GM18873 (cell line): Measurements from ENCODE around the gene OR5H15.
"Not testable (repeated sequence)": the region's sequence is repeated elsewhere in the genome, so short reads cannot be mapped to it uniquely, and the experiment has no call there.

Experiments
- ATAC-seq: cut with Tn5 transposase; IDR thresholded peaks from one replicate; pipeline ENCODE4 v1.9.1; 2021; ENCODE audit warnings: mild to moderate bottlenecking, moderate library complexity, moderate number of reproducible peaks; ENCODE audit not compliant: unreplicated experiment, low FRiP score

Gene OR5H15

DNA sequence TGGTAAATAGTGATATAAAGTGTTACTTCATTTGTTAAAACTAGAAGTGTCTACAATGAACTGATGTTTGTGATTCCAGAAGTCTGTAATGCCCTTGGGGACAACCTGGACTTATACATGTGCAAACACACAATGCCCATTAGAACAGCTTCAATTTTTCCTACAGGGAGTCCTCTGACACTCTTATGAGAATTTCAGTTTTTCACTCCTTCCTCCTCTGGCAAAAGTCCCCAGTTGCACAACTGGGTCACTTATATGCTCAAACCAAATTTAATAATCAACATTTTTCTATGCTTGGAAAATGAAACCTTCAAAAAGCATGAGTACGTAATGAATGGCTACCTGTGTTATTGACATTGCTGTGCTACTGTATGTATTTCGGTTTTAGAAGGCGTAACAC is at the start of gene OR5H15:
Gene OR5H15 (plus strand): TSS at position 301 of the 400 bp plus-strand sequence. CDS start 2,004 bp downstream, outside the sequence.
- no peak for ATAC-seq

DNA sequence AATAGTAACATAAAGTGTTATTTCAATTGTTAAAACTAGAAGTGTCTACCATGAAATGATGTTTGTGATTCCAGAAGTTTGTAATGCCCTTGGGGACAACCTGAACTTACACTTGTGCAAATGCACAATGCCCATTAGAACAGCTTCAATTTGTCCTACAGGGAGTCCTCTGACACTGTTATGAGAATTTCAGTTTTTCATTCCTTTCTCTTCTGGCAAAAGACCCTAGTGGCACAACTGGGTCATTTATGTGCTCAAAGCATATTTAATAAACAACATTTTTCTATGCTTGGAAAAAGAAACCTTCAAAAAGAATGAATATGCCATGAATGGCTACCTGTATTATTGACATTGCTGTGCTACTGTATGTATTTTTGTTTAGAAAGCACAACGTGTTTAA is 36.1 kb upstream of the OR5H15 start, which contains the start of gene OR5H1:
Gene OR5H1 (plus strand): TSS at position 301 of the 400 bp plus-strand sequence. CDS start 1,977 bp downstream, outside the sequence.
- no peak for ATAC-seq

DNA sequence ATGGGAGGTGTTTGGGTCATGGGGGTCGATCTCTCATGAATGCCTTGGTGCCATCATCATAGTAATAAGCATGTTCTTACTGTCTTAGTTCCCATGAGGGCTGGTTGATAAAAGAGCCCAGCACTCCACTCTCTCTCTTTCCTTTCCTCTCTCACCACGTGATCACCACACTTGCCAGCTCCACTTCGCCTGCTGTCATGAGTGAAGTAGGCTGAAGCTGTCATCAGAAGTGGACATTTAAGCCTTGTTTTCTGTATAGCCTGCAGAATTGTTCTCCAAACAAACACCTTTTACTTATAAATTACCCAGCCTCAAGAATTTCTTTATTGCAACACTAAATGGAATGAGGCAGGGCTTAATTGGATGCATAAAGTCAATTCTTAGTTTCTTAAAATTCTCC is 29.9 kb upstream of the OR5H15 start:
- ATAC-seq: no peak

DNA sequence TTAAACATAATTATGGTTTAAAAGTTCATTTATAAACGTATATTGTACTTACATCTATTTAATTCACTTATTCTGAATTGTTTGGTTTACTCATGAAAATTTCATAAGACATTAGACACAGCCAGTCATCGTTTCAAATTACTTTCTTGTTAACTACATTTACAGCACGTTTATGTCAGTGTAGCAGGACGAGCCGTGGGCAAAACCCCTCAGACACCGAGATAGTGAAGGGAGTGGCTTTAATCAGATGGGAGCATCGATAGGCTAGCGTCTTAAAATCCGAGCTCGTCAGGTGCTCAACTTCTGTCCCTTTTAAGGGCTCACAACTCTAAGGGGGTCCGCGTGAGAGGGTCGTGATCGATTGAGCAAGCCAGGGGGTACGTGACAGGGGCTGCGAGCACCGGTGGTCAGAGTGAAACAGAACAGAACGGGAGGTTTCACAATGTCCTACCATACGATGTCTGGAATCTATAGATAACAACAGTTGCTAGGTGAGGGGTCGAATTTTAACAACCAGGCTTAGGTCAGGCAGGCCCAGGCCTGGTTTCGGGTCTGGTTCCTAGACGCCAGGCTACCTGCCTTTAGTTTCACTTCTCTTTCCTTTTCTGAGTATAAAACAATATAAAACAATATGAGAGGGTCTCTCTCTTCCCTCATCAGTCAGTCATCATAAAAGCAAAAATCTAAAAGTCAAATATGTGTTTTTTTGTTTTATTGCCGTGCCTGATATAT is 28.5 kb upstream of the OR5H15 start:
- ATAC-seq: not testable (repeated sequence)

DNA sequence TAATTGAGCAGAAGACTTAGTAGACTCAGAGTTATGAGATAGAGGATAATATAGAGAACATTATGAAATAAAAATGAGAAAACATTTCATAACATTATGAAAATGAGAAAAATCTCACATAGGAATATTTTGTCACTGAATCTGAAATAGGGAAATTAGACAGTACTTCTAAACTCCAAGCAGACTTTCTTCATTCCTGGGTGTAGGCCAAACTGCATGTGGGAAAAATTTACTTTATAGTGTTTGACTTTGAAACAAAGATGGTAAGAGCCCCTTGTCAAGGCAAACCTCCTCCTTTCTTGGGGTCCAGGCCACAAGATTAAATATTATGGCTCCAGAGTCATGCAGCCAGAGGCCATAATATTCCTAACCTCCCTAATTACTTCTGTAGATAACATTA is 26.0 kb upstream of the OR5H15 start:
- ATAC-seq: no peak

DNA sequence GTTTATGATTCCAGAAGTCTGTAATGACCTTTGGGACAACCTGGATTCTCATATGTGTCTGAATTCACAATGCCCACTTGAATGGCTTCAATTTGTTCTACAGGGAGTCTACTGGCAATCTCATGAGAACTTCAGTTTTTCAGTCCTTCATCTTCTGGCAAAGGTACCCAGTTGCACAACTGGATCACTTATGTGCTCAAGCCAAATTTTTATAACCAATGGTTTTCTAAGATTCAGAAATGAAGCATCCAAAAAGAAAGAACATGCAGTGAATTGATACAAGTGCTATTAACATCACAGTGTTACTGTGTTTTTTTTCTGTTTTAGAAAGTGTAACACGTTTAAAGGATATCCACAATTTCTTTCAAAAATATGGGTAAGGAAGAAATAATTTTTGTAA is 19.3 kb upstream of the OR5H15 start, which contains the start of gene OR5H14:
Gene OR5H14 (plus strand): TSS at position 301 of the 400 bp plus-strand sequence. CDS start 1,907 bp downstream, outside the sequence.
- no peak for ATAC-seq

DNA sequence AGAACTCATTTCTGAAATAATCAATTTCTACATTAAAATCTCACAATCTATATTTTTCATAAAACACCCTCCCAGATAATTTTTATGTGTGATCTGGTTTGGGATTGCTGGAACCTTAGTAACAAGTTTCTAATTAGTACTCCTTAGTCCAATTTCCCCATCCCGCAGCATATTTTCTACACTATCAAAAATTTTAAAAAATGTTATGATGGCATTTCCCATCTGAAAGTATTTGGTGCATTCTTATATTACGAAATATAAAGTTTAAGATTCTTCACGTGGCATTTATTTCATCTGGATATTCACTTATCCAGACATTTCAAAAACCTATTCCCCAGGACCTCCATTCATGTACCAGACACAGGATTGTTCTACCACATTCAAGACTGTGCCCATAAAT is 17.7 kb upstream of the OR5H15 start:
- no peak for ATAC-seq

DNA sequence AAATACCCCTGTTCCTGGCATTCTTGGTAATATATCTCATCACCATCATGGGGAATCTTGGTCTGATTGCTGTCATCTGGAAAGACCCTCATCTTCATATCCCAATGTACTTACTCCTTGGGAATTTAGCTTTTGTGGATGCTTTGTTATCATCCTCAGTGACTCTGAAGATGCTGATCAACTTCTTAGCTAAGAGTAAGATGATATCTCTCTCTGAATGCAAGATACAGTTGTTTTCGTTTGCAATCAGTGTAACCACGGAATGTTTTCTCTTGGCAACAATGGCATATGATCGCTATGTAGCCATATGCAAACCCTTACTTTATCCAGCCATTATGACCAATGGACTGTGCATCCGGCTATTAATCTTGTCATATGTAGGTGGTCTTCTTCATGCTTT is 17.0 kb upstream of the OR5H15 start:
- not testable (repeated sequence) for ATAC-seq

DNA sequence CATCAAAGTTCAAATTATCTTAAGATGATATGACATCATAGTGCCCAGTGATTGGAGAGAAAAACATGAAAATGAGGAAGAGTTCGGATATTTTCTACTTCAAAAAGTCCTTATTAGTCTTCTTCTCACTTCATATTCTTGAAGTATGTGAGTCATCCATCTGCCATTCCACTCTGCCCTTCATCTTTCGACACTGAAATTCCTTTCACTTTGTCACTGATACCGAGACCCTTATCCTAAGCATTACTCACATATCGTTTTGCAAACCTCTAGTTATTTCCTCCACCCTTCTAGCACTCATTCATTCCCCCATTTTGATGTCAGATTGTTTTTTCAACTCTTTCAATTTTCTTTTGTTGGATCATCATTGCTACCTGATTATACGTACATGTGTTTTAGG is 15.3 kb upstream of the OR5H15 start:
- ATAC-seq: no peak

DNA sequence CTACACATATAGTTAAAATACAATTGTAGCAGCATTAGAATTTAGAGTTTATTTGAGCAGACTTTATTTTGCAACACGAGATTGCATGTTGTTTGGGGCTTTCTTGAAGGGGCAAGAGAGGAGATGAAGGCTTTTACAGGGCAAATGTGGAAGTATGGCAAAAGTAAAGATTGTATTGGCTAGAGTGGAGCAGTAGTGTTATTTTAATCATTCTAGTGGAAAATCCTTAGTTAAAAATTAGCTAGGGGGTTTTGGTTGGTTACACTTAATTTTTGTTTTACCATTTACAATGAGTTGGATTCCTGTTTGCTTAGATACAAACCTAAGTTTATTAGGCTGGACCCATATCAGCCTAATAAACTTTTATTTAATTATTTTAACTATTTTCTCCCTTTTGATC is 4.6 kb downstream of the OR5H15 start:
- ATAC-seq: no peak

DNA sequence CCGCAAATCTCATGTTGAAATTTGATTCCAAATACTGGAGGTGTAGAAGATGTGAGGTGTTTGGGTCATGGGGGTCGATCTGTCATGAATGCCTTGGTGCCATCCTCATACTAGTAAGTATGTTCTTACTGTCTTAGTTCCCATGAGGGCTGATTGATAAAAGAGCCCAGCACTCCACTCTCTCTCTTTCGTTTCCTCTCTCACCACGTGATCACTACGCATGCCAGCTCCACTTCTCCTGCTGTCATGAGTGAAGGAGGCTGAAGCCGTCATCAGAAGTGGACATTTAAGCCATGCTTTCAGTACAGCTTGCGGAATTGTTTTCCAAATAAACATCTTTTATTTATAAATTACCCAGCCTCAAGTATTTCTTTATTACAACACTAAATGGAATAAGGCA is 6.1 kb downstream of the OR5H15 start:
- ATAC-seq: no peak

DNA sequence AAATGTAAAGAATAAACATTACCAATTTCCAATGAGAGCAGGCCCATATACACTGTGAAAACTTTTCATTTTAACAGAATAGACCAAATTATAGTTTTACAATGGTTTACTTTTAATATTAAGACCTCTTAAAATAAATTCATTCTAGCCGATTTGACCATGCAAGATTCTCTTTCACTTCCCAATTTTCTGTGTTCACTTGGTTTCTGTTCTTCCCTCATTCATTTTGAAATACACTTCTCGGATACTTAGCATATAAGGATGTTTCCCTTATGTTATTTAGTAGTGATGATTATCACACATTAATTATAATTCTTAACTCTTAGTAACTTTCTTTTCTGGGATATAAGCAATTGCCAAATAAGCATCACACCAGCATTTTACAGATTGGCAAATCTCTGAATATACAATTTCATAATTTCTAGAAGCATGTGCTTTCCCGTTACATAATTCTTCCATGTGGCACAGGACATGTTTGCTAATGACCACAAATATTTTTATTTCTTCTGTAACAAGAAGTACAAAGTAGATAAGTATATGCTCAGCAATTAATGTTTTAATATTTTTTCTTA is 13.9 kb downstream of the OR5H15 start:
- no peak for ATAC-seq

DNA sequence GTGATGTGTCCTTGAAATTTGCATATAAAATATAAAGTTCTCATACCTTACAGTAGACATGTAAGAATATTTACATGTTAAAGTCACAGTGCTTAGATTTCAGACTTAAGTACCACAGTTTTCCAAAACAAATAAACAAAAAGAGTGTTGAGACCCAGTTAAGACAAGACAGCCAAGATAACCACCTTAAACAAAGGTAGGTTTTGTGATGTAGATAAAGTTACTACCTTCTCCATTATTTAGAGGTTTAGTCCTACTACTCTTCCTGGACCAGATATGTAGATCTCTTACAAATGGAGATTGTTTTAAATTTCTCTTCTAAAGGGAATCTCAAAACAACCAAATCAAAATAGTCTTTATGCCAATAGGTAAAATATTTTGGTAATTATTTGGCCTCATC is 15.7 kb downstream of the OR5H15 start:
- no peak for ATAC-seq

DNA sequence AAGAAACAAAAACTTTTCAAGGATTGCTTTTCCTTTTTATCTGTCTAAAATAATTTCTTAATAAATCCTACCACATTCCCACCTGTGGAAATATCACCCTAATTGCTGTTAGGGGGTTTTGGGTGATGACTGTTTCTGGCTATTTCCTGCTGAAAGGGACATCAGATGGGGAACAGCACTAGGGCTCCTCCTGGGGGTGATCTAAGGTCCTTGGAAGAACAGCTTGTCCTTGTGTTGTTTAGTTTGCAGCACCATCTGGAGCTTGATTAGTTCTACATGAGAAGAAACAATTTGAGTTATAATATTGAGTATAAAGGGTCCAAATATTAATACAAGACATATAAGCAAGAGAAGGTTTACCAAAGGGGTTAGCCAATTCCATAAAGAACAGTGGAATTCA is 18.7 kb downstream of the OR5H15 start:
- ATAC-seq: no peak

DNA sequence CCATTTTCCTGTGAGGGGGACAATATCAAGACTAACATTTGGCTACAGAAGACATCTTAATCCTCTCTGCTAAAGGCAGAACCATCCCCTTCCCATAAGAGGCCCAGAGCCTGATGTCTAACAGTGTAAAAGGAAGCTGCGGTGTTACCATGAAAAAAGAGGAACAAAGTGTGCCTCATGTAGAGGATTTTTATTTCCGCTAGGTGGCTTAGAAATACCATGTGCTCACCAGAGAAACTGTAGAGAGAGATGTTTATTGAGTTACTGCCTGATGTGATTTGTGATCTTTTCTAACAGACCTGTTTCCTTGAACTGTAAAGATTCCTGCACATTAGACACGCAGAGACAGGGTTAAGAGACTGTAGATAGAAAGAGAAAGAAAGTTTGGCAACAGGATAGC is 22.0 kb downstream of the OR5H15 start:
- ATAC-seq: peak; percentile 87

DNA sequence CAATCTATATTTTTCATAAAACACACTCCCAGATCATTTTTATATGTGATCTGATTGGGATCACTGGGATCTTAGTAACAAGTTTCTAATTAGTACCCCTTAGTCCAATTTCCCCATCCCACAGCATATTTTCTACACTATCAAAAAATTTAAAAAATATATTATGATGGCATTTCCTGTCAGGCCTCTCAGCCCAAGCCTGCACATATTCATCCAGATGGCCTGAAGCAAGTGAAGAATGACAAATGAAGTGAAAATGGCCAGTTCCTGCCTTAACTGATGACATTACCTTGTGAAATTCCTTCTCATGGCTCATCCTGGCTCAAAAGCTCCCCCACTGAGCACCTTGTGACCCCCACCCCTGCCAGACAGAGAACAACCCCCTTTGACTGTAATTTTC is 24.4 kb downstream of the OR5H15 start:
- not testable (repeated sequence) for ATAC-seq

DNA sequence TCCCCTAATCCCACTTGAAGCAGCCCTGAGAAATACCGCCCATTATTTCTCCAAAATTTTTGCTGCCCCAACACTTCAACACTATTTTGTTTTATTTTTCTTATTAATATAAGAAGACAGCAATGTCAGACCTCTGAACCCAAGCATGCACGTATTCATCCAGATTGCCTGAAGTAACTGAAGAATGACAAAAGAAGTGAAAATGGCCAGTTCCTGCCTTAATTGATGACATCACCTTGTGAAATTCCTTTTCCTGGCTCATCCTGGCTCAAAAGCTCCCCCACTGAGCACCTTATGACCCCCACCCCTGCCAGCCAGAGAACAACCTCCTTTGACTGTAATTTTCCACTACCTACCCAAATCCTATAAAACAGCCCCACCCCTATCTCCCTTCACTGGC is 29.8 kb downstream of the OR5H15 start:
- not testable (repeated sequence) for ATAC-seq

DNA sequence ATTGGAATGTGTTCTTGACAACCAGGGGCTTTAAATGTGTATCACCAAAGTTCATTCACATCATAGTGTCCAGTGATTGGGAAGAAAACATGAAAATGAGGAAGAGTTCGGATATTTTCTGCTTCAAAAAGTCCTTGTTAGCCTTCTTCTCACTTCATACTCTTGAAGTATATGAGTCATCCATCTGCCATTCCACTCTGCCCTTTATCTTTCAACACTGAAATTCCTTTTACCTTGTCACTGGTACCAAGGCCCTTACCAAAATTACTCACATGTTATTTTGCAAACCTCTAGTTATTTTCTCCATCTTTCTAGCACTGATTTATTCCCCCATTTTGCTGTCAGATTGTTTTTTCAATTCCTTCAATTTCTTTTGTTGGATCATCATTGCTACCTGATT is 32.5 kb downstream of the OR5H15 start:
- no peak for ATAC-seq

DNA sequence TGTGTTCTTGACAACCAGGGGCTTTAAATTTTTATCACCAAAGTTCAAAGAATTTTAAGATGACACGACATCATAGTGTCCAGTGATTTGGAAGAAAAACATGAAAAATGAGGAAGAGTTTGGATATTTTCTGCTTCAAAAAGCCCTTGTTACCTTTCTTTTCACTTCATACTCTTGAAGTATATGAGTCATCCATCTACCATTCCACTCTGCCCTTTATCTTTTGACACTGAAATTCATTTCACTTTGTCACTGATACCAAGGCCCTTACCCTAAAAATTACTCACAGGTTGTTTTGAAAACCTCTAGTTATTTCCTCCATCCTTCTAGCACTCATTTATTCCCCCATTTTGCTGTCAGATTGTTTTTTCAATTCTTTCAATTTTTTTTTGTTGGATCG is 42.7 kb downstream of the OR5H15 start:
- ATAC-seq: no peak

DNA sequence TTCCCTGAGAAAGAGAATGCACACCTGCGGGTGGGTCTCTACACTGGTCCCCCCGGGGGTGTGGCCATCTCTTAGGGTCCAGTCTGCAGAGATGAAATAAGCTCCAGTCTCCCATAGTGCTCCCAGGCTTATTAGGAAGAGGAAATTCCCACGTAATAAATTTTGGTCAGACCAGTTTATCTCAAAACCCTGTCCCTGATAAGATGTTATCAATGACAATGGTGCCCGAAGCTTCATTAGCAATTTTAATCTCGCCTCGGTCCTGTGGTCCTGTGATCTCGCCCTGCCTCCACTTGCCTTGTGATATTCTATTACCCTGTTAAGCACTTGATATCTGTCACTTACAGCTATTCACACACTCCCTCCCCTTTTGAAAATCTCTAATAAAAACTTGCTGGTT is 46.8 kb downstream of the OR5H15 start:
- no peak for ATAC-seq

DNA sequence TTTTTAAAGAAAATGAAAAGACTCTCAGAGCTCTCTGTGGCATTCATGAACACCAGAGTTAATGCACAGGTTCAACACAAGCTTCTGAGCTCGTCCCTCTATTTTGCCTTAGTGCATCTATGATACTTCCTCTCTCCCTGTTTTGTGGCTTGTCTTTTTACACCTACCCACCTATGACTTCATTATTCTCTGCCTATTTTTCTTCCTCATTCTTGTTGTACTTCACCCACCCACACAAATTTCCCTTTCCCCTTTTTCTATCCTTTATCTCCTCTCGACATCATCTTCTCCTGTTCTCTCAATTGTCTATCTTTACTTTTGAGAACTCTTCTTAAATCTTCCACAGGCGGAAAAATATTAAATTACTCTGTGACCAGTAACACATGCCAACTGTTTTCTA is 48.6 kb downstream of the OR5H15 start:
- ATAC-seq: no peak
